CD4-positive, alpha-beta T cell treated with Interleukin-6 for 4 hours (primary cell): Measurements from ENCODE around the gene LIMCH1.

Experiments
- DNase-seq: peaks from one replicate; pipeline ENCODE4 v3.0.0-alpha.2; 2020; ENCODE audit warnings: mixed read lengths

Gene LIMCH1

DNA sequence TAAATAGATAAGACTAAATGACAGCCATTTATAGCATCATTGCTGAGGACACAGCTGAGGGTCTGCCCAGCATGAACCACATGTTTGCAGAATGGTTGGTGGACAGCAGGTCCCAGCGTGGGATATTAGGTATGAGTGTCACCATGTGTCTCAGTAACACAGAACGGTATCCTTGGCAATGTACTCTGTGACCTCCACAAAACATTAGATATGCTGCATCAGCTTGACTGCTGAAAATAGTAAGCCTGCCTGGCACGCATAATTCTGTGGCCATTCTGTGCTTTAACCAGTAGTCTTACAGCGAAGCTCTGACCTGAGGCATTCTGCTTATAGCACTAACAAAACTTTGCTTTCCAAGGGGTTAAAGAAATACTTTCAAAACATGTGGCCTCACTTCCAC is 32.0 kb downstream of the LIMCH1 start:
- no peak for DNase-seq

GRCh38 chr4:41571422-41571821 is 33.5 kb downstream of the LIMCH1 start:
- DNase-seq, result no peak

DNA sequence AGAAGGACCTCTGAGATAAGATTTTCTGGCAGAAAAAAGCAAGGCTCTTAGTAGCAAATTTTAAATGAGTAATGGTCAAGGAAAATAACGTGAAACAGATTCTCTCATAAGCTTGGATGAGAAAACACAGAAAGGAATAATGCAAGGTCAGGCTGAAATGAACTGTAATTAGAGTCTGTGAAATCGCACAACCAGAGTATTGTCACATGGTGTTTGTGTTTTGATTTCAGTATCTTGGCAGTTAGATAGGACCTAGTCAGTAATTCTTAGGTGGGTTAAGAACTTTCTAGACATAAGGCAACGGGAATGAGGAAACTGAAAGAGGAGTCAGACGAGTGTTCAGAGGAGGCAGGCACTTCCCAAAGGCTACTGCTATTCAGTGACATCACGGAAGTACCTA is 34.6 kb downstream of the LIMCH1 start:
- no peak for DNase-seq

DNA sequence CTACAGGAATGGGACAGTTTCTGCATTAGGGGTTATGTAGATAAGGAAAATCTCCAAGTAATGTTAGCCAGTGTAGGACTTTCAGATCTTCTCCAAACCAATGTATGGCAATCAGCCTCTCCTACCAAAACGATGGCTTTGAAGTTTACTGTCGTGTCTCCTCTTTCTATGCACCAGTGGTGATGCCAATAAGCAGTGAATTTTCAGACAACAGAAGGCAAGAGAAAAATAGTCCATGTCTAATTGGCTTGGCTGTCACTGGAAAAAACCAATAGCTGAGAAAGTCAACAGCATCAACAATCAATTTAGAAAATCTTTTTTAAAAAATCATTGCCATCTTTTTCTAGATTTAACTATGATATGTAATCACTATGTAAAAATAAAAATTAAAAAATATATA is 35.0 kb downstream of the LIMCH1 start:
- DNase-seq, result no peak

DNA sequence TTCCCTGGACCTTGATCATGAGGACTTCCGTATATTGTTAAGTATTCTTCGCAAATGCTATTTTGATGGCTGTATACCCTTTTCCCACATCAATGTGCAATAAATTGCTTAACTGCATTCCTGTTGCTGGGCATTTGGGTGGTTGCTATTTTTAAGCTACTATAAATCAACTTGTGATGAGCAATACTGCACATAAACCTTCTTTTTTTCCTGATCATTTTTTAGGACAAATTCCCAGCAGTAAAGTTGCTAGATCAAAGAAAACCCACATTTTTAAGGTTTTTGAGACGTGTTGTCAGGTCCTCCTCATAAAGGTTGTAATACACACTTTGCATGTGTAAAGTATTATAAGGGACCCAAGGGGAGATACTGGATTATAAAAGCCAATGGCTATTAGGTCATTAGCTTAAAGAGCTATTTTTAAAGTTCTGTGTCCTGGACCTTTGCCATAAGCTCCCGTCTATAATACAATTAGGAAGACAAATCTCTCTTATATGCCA is 35.6 kb downstream of the LIMCH1 start:
- no peak for DNase-seq

GRCh38 chr4:41575207-41575606 is 37.2 kb downstream of the LIMCH1 start:
- DNase-seq, result no peak

- DNase-seq, result no peak
Observed at GRCh38 chr4:41575665-41576064, 37.7 kb downstream of the LIMCH1 start.

GRCh38 chr4:41579043-41579442 is 41.1 kb downstream of the LIMCH1 start:
- no peak for DNase-seq

DNA sequence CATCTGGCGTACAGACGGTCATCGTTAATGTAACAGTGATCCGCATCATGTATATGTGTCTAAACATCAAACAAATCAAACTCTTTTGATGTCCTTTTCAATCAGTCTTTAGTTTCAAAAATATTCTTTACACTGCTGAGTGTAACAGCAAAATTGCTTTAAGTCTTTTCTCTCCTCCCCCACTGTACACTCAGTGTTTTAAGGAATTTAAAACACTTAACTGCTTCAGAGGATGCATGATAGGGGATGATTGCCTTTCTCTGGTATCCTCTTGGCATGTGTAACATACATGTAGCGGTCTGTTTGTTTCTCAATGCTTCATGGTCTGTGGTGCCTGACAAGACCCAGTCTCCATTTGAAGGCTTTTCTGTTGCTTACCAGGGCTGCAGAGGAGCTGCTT is 41.6 kb downstream of the LIMCH1 start:
- no peak for DNase-seq

DNA sequence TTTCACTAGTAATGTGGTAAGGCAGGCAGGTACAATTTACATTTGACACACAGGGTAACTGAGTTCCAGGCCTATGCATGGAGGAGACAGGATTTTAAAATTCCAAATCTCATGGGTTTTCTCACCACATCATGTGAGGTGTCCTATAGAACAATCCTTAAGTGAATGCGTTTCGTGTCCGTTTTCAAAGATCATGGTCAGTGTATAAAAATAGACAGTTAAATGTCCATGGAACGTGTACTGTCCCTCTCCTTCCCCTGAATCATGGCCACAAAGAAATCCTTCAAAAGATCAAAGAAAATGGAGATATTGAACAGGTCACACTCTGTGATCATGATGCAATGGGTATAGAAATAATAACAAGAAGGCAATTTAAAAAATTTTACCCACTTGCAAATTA is 42.0 kb downstream of the LIMCH1 start:
- no peak for DNase-seq

GRCh38 chr4:41586675-41587225 is 48.8 kb downstream of the LIMCH1 start:
- no peak for DNase-seq

DNA sequence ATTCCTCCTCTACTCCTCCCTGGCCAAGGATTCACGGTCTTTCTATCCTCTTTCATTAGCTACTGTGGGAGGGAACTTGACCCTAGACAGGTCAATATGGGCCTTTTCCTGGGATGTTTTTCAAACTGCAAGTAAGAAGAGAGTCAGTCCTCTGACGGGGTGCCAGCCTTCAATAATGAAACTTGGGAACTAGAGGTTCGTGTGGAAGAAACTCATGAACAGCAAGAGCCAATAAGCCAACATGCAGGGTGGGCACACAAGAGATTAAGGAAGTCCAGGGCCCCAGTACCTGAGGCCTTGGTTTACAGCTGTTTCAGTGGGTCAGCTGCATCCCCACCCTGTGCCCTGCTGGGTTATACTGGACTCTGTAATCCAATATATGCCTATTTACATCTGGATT is 49.3 kb downstream of the LIMCH1 start:
- no peak for DNase-seq

DNA sequence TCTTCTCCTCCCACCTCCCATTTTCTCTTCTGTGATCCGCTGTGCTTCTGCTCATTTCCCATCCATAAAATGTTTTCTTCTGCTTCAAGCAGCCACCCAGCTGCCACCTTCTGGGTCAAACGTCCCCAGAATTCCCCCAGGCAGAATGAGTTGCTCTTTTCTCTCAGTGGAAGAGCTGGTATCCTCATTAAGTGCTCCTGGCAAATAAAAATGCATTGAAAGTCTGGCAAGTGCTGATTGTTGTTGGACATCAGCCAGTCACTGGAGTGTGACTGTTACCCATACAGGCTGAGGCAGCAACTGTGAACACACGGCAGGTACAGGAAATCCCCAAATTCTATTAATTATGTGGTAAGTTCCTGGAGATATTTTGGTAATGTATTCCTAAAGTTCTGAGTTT is 52.6 kb downstream of the LIMCH1 start:
- no peak for DNase-seq

GRCh38 chr4:41594432-41594831 is 56.5 kb downstream of the LIMCH1 start:
- no peak for DNase-seq

DNA sequence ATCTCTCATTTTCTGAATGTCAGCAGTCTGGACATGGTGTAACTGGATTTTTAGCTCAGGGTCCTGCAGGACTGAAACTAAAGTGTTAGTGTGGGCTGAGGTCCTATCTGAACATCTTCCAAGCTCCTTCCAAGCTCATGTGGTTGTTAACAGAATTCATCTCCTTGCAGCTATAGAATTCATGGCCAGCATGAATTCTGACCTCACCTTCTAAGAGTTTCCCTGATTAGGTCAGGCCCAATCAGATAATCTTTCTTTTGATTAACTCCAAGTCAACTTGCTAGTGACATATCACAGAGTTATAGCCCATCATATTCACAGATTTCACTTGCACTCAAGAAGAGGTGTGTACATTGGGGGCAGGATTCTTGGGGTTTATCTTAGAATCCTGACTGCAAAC is 59.5 kb downstream of the LIMCH1 start:
- DNase-seq, result no peak

GRCh38 chr4:41598580-41598979 is 60.6 kb downstream of the LIMCH1 start:
- no peak for DNase-seq

- no peak for DNase-seq
Observed at GRCh38 chr4:41599192-41599786, 61.3 kb downstream of the LIMCH1 start.

- DNase-seq, result no peak
Observed at GRCh38 chr4:41600243-41600912, 62.4 kb downstream of the LIMCH1 start.

DNA sequence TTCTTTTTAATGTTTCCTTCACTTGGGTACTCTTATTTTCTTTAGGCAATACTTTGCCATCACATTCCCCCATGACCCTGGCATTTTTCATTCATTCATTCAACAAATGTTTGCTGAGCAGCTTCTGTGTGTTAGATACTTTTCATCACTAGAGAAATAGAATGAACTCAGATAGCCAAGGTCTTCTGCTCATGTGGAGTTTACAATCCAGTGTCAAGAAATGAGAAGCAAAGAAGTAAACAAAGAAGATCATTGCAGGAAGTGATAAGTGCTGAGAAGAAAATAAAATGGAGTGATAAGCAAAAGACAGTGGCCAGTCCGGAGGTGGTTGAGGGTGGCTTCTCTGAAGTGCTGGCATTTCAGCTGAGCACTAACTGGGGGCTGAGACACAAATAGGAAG is 63.1 kb downstream of the LIMCH1 start:
- no peak for DNase-seq

GRCh38 chr4:41602113-41602512 is 64.2 kb downstream of the LIMCH1 start:
- DNase-seq, result no peak

- DNase-seq, result no peak
Observed at GRCh38 chr4:41602886-41603498, 65.0 kb downstream of the LIMCH1 start.

DNA sequence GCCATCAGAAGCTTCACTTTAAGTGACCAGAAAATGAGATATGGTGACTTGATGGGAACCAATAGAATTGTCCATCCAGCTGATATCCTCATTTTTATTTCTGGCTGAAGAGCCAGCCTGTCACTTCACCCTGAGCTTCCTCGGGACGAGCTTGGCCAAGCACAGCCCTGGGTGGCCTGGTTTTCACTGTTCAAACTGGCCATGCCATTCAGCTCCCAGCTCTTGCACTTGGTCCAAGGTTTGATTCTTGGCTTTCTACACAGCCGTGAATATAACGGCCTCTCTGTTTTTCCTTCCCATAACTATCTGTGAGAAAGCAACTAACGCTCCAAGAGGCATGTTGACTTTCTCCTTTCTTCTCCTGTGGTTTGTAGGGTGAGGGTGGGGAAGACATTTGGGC is 71.9 kb downstream of the LIMCH1 start:
- DNase-seq, result no peak

GRCh38 chr4:41610474-41610873 is 72.5 kb downstream of the LIMCH1 start:
- no peak for DNase-seq
